Lower leg skin (tissue), 4 donors: Measurements from ENCODE around the gene MATN1. TPM values are rescaled to one million over a fixed set of nuclear protein-coding genes. Genes with fewer than 3 reads are reported as not detected.
A peak's percentile ranks its signal among the peaks of the same experiment; 100 is the strongest.

Source experiments
- DNase-seq, 2 donors: peaks; one replicate each; pipeline ENCODE4 v3.0.0-alpha.2; 2019; ENCODE audit warnings: low spot score in 2 of 2
- H3K4me3 ChIP-seq: fragments of 200-600 bp; sonication (generic); 2 replicates; pipeline ENCODE4 v1.5.1; 2017; ENCODE audit warnings: mild to moderate bottlenecking, low read depth; ENCODE audit not compliant: poor library complexity, severe bottlenecking
- CTCF ChIP-seq, 3 donors: fragments of 450-650 bp; IDR thresholded peaks; one replicate each; pipeline ENCODE4 v1.5.1; 2016; ENCODE audit warnings: antibody characterized with exemption in 3 of 3, mild to moderate bottlenecking in 3 of 3, moderate library complexity in 2 of 3
- POLR2A ChIP-seq, 2 donors: fragments of 450-650 bp; IDR thresholded peaks; one replicate each; pipeline ENCODE4 v1.6.1; 2016 to 2017; ENCODE audit warnings: antibody characterized with exemption in 2 of 2, mild to moderate bottlenecking in 1 of 2, moderate library complexity in 1 of 2
- WGBS, 2 donors: methylation state at CpG; one replicate each; pipeline ENCODE4 v1.1.5; 2018; 5-methylcytosine and 5-hydroxymethylcytosine counted together
- intact Hi-C: fragments of 100-400 bp; cut with DNase I; formaldehyde crosslinking; loops from one replicate; pipeline ENCODE4 v1.15.0; 2023; ENCODE audit warnings: low total_unique reads
- total RNA-seq, 4 donors: library from RNA; depleted of rRNA; stranded (reverse); fragments of >200 nt; gene quantifications; one replicate each; pipeline ENCODE4 v1.1.0, GENCODE V29; 2016

Gene MATN1
- total RNA-seq, 4 donors from 2014 or later: not detected

GRCh38 chr1:30687886-30688285 is 35.5 kb downstream of the MATN1 start:
- WGBS, 2 donors: 91 to 93% methylated on average over 6 of the region's 6 CpGs
- intact Hi-C loops: no loop called here
- no peak for TF ChIP-seq POLR2A (IDR thresholded peaks at IDR 0.05)
- TF ChIP-seq CTCF (IDR thresholded peaks at IDR 0.05): no peak
- H3K4me3 ChIP-seq: no peak overlapping the region
- DNase-seq: peak in 1 of 2 donors; percentile 50

GRCh38 chr1:30686236-30686935 is 37.0 kb downstream of the MATN1 start:
- WGBS, 2 donors: 70 to 71% methylated on average over 10 of the region's 10 CpGs
- H3K4me3 ChIP-seq: no peak overlapping the region
- intact Hi-C loops: no loop called here
- DNase-seq: peak in 1 of 2 donors; percentile 54
- TF ChIP-seq CTCF (IDR thresholded peaks at IDR 0.05): no peak
- TF ChIP-seq POLR2A (IDR thresholded peaks at IDR 0.05): no peak

- TF ChIP-seq POLR2A (IDR thresholded peaks at IDR 0.05) (no peak), CTCF (IDR thresholded peaks at IDR 0.05) (no peak)
- intact Hi-C loops: no loop called here
- no peak overlapping the region for H3K4me3 ChIP-seq
- WGBS, 2 donors: 71 to 72% methylated on average over 11 of the region's 11 CpGs
- no peak for DNase-seq
Observed at GRCh38 chr1:30685796-30686165, 37.6 kb downstream of the MATN1 start.

GRCh38 chr1:30684881-30685795 is 38.2 kb downstream of the MATN1 start:
- TF ChIP-seq POLR2A (IDR thresholded peaks at IDR 0.05) (no peak), CTCF (IDR thresholded peaks at IDR 0.05) (no peak)
- intact Hi-C loops: no loop called here
- 24 to 43% methylated on average over 30 to 45 of the region's 56 CpGs for WGBS, 2 donors
- peak in 1 of 2 donors; percentile 79 for DNase-seq
- H3K4me3 ChIP-seq: no peak overlapping the region

GRCh38 chr1:30684259-30684658 is 39.1 kb downstream of the MATN1 start:
- peak in 1 of 2 donors; percentile 20 for DNase-seq
- TF ChIP-seq CTCF (IDR thresholded peaks at IDR 0.05): no peak
- no peak for TF ChIP-seq POLR2A (IDR thresholded peaks at IDR 0.05)
- WGBS, 2 donors: 83 to 90% methylated on average over 4 of the region's 4 CpGs
- no peak overlapping the region for H3K4me3 ChIP-seq
- intact Hi-C loops: no loop called here
